ENCODE data around the gene WNT9A. TPM values are rescaled to one million over a fixed set of nuclear protein-coding genes. Genes with fewer than 3 reads are reported as not detected.

The WNT9A gene
- total RNA-seq, 2 donors from 2014 or later = 1.2 to 7.9 TPM

GRCh38 chr1:227949341-227949921, 1.7 kb upstream of the WNT9A start:
- no peaks in the 10 kb centered on the region for H3K9me3 ChIP-seq
- no peak overlapping the region for H3K27ac ChIP-seq
- peaks cover 10 to 27% of the 10 kb centered on the region in 2 donors for H3K4me1 ChIP-seq (ENCODE audit: control insufficient read depth in 1 of 2, low read depth in 2 of 2)
- no peak for DNase-seq (ENCODE audit: low spot score)
- no peaks in the 10 kb centered on the region for H3K36me3 ChIP-seq
- H3K4me3 ChIP-seq = no peak overlapping the region
- no peak for ATAC-seq (ENCODE audit: insufficient number of reproducible peaks, low FRiP score, low read depth)
- H3K27me3 ChIP-seq (replicated peaks; ENCODE audit: insufficient read depth) = no peaks in the 10 kb centered on the region
- TF ChIP-seq, protein P1, sequence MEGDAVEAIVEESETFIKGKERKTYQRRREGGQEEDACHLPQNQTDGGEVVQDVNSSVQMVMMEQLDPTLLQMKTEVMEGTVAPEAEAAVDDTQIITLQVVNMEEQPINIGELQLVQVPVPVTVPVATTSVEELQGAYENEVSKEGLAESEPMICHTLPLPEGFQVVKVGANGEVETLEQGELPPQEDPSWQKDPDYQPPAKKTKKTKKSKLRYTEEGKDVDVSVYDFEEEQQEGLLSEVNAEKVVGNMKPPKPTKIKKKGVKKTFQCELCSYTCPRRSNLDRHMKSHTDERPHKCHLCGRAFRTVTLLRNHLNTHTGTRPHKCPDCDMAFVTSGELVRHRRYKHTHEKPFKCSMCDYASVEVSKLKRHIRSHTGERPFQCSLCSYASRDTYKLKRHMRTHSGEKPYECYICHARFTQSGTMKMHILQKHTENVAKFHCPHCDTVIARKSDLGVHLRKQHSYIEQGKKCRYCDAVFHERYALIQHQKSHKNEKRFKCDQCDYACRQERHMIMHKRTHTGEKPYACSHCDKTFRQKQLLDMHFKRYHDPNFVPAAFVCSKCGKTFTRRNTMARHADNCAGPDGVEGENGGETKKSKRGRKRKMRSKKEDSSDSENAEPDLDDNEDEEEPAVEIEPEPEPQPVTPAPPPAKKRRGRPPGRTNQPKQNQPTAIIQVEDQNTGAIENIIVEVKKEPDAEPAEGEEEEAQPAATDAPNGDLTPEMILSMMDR (IDR thresholded peaks at IDR 0.05) = no peak

- no peaks in the 10 kb centered on the region for H3K36me3 ChIP-seq
- ATAC-seq (ENCODE audit: insufficient number of reproducible peaks, low FRiP score, low read depth) (no peak), DNase-seq (ENCODE audit: low spot score) (no peak)
- H3K4me3 ChIP-seq = peak overlapping the region; percentile 74
- no peak overlapping the region for H3K27ac ChIP-seq
- H3K4me1 ChIP-seq (ENCODE audit: control insufficient read depth in 1 of 2, low read depth in 2 of 2) = peaks cover 10 to 27% of the 10 kb centered on the region in 2 donors
- TF ChIP-seq, protein P1 (IDR thresholded peaks at IDR 0.05) = no peak
- no peaks in the 10 kb centered on the region for H3K9me3 ChIP-seq
- no peaks in the 10 kb centered on the region for H3K27me3 ChIP-seq (replicated peaks; ENCODE audit: insufficient read depth)
These were observed 945 bp upstream of the WNT9A start for GRCh38 chr1:227948493-227949260.

- no peak for DNase-seq (ENCODE audit: low spot score)
These were observed 401 bp downstream of the WNT9A start for GRCh38 chr1:227947386-227947675.

DNA sequence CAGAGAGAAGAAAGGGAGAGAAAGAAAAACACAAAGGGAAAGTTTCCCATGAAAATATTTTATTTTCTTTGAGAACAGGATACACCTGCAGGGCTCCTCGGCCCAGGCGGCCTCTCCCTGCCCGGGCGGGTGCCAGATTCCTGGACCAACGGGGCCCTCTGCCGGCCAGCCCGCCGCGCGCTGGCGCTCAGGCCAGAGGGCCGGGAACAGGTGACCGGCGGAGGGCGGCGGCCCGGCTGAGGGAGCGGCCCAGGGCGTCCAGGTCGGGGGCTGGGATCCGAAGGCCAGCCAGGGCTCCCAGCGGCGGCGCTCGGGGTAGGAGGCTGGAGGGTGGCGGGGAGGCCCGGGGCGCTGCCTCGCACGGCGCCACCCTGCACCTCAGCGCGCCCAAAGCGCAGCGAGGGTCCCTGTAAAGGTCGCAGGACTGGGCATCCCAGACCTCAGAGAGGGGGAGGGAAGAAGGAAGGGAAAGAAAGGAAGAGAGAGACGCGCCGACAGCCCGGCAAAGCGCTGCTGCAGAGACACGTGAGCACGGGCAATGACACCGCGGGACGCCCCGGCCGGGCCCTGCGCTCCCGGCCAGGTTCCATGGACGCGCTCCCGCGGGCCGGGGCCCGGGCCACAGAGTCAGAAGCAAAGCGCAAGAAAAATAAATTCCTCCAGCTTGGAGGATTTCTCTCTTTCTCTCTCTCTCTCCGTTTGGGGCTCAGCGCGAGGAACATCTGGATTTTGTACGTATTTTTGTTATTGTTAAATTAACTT, 927 bp downstream of the WNT9A start:
- ATAC-seq (ENCODE audit: insufficient number of reproducible peaks, low FRiP score, low read depth) = no peak
- Histone ChIP-seq H3K27me3 (replicated peaks; ENCODE audit: insufficient read depth) (no peaks in the 10 kb centered on the region), H3K4me1 (ENCODE audit: control insufficient read depth in 1 of 2, low read depth in 2 of 2) (peaks cover 10 to 27% of the 10 kb centered on the region in 2 donors)

More at GRCh38 chr1:227947386-227947675, 401 bp downstream of the WNT9A start:
- Histone ChIP-seq H3K4me1 (ENCODE audit: control insufficient read depth in 1 of 2, low read depth in 2 of 2) (peaks cover 10 to 27% of the 10 kb centered on the region in 2 donors), H3K27me3 (replicated peaks; ENCODE audit: insufficient read depth) (no peaks in the 10 kb centered on the region), H3K27ac (no peak overlapping the region), H3K9me3 (no peaks in the 10 kb centered on the region), H3K4me3 (peak overlapping the region; percentile 74), H3K36me3 (no peaks in the 10 kb centered on the region)
- TF ChIP-seq, protein P1 (IDR thresholded peaks at IDR 0.05) = no peak
- no peak for ATAC-seq (ENCODE audit: insufficient number of reproducible peaks, low FRiP score, low read depth)

More for the DNA sequence above, 927 bp downstream of the WNT9A start:
- no peaks in the 10 kb centered on the region for H3K36me3 ChIP-seq
- no peak overlapping the region for H3K27ac ChIP-seq
- peak overlapping the region; percentile 74 for H3K4me3 ChIP-seq
- H3K9me3 ChIP-seq = no peaks in the 10 kb centered on the region
- no peak for DNase-seq (ENCODE audit: low spot score)
- TF ChIP-seq, protein P1 (IDR thresholded peaks at IDR 0.05) = peak; percentile 53
